ENCODE data around the gene TMEM200A. TPM values are rescaled to one million over a fixed set of nuclear protein-coding genes. Genes with fewer than 3 reads are reported as not detected.
A peak's percentile ranks its signal among the peaks of the same experiment; 100 is the strongest.

TMEM200A gene
- polyA plus RNA-seq, 1 of the 3 experiments (the other 2 are of a cell fraction) = 32.6 TPM

GRCh38 chr6:130466052-130466747 lies 100.4 kb downstream of the TMEM200A start:
- no peak for TF ChIP-seq SIN3A (IDR thresholded peaks at IDR 0.05; ENCODE audit: borderline replicate concordance, low read depth, low read length)
- no peak for TF ChIP-seq EP300 (IDR thresholded peaks at IDR 0.05; ENCODE audit: borderline replicate concordance in 1 of 2, low read depth in 1 of 2, low read length in 1 of 2)
- no peak for TF ChIP-seq YY1 (IDR thresholded peaks at IDR 0.05; ENCODE audit: low read depth)
- TF ChIP-seq TAF1 (IDR thresholded peaks at IDR 0.05; ENCODE audit: borderline replicate concordance, low read depth, low read length) = no peak
- TF ChIP-seq USF2 (IDR thresholded peaks at IDR 0.05; ENCODE audit: borderline replicate concordance, low read depth, low read length) = no peak
- TF ChIP-seq TCF12 (IDR thresholded peaks at IDR 0.05) = no peak
- no peak for TF ChIP-seq REST (IDR thresholded peaks at IDR 0.05; ENCODE audit: low read depth, low read length)
- TF ChIP-seq ELF1 (IDR thresholded peaks at IDR 0.05) = no peak
- TF ChIP-seq RXRA (IDR thresholded peaks at IDR 0.05; ENCODE audit: borderline replicate concordance, low read depth) = no peak
- no peak for TF ChIP-seq FOXM1 (IDR thresholded peaks at IDR 0.05; ENCODE audit: low read depth)
- no peak for TF ChIP-seq JUND (IDR thresholded peaks at IDR 0.05)
- TF ChIP-seq SMC3 (IDR thresholded peaks at IDR 0.05; ENCODE audit: low read depth, low read length) = no peak
- Histone ChIP-seq H3K9me3 (no peaks in the 10 kb centered on the region), H3K27me3 (ENCODE audit: insufficient read depth) (no peaks in the 10 kb centered on the region), H3K4me2 (no peak overlapping the region), H3K9ac (no peak overlapping the region), H3F3A (replicated peaks; ENCODE audit: insufficient read depth) (no peaks in the 10 kb centered on the region), H3K79me2 (ENCODE audit: insufficient read depth) (no peaks in the 10 kb centered on the region), H4K20me1 (ENCODE audit: insufficient read depth) (no peaks in the 10 kb centered on the region), H3K27ac (ENCODE audit: low read depth in 2 of 2, low read length in 1 of 2) (no peak overlapping the region), H3K4me3 (ENCODE audit: low read depth in 2 of 2, low read length in 1 of 2) (no peak overlapping the region), H3K4me1 (ENCODE audit: control insufficient read depth in 1 of 2, insufficient read depth in 2 of 2, low read depth in 1 of 2, low read length in 1 of 2) (no peaks in the 10 kb centered on the region), H2AFZ (ENCODE audit: low read depth) (no peak overlapping the region; the same call in 1 of the 2 replicates), H3K9me2 (no peaks in the 10 kb centered on the region), H3K36me3 (replicated peaks in 1 of 2; ENCODE audit: control insufficient read depth in 1 of 2, insufficient read depth in 2 of 2, low read length in 1 of 2) (no peaks in the 10 kb centered on the region)
- CTCF ChIA-PET = no interaction called here
- 59% methylated on average over 9 of the region's 9 CpGs for WGBS (ENCODE audit: low lambda C conversion rate)
- no peak for DNase-seq
- POLR2A ChIA-PET = no interaction called here

GRCh38 chr6:130466748-130467061 lies 100.9 kb downstream of the TMEM200A start:
- Histone ChIP-seq H3K79me2 (ENCODE audit: insufficient read depth) (no peaks in the 10 kb centered on the region), H3K9me2 (no peaks in the 10 kb centered on the region), H2AFZ (ENCODE audit: low read depth) (no peak overlapping the region; the same call in 1 of the 2 replicates), H3K9ac (no peak overlapping the region), H3K36me3 (replicated peaks in 1 of 2; ENCODE audit: control insufficient read depth in 1 of 2, insufficient read depth in 2 of 2, low read length in 1 of 2) (no peaks in the 10 kb centered on the region), H4K20me1 (ENCODE audit: insufficient read depth) (no peaks in the 10 kb centered on the region), H3K4me2 (no peak overlapping the region), H3K4me3 (ENCODE audit: low read depth in 2 of 2, low read length in 1 of 2) (no peak overlapping the region), H3F3A (replicated peaks; ENCODE audit: insufficient read depth) (no peaks in the 10 kb centered on the region), H3K9me3 (no peaks in the 10 kb centered on the region), H3K27ac (ENCODE audit: low read depth in 2 of 2, low read length in 1 of 2) (no peak overlapping the region), H3K27me3 (ENCODE audit: insufficient read depth) (no peaks in the 10 kb centered on the region), H3K4me1 (ENCODE audit: control insufficient read depth in 1 of 2, insufficient read depth in 2 of 2, low read depth in 1 of 2, low read length in 1 of 2) (no peaks in the 10 kb centered on the region)
- ChIA-PET POLR2A (no interaction called here), CTCF (no interaction called here)
- WGBS (ENCODE audit: low lambda C conversion rate) = 21% methylated on average over 5 of the region's 5 CpGs
- DNase-seq = no peak
- TF ChIP-seq FOSL2 (IDR thresholded peaks at IDR 0.05; ENCODE audit: borderline replicate concordance, low read depth) (peak; percentile 21; the same call in 1 of the 2 replicates), RCOR1 (IDR thresholded peaks at IDR 0.05; ENCODE audit: low read length) (no peak), EP300 (IDR thresholded peaks at IDR 0.05; ENCODE audit: borderline replicate concordance in 1 of 2, low read depth in 1 of 2, low read length in 1 of 2) (peak in 1 of 2 experiments; percentile 8; a peak in 1 of 4 replicates), TCF12 (IDR thresholded peaks at IDR 0.05) (peak; percentile 79), PBX3 (IDR thresholded peaks at IDR 0.05) (peak; percentile 68)
- TF ChIP-seq, protein P1, sequence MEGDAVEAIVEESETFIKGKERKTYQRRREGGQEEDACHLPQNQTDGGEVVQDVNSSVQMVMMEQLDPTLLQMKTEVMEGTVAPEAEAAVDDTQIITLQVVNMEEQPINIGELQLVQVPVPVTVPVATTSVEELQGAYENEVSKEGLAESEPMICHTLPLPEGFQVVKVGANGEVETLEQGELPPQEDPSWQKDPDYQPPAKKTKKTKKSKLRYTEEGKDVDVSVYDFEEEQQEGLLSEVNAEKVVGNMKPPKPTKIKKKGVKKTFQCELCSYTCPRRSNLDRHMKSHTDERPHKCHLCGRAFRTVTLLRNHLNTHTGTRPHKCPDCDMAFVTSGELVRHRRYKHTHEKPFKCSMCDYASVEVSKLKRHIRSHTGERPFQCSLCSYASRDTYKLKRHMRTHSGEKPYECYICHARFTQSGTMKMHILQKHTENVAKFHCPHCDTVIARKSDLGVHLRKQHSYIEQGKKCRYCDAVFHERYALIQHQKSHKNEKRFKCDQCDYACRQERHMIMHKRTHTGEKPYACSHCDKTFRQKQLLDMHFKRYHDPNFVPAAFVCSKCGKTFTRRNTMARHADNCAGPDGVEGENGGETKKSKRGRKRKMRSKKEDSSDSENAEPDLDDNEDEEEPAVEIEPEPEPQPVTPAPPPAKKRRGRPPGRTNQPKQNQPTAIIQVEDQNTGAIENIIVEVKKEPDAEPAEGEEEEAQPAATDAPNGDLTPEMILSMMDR (IDR thresholded peaks at IDR 0.05) = no peak
